ENCODE results near the gene KLHL17.
"Not testable (repeated sequence)": the region's sequence is repeated elsewhere in the genome, so short reads cannot be mapped to it uniquely, and the experiment has no call there.

KLHL17 gene

DNA sequence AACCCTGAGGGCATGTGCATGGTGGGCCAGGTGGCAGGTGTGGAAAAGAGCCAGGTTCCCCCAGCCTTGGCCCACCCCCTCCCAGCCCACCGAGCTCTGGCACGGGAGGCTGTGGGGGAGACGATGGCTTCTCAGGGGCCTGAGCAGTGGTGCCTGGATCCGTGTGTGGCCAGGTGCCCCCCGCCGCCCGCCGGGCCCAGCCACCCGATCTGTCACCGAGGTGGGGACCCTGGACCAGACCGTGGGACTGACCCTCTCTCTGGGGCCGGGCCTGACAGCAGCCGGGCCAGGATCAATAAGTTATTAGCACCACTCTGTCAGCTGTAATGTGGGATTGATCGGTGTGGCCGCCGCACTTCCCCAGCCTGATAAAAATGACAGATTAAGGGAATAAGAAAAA is 22.9 kb upstream of the KLHL17 start:
- no peak for DNase-seq

DNA sequence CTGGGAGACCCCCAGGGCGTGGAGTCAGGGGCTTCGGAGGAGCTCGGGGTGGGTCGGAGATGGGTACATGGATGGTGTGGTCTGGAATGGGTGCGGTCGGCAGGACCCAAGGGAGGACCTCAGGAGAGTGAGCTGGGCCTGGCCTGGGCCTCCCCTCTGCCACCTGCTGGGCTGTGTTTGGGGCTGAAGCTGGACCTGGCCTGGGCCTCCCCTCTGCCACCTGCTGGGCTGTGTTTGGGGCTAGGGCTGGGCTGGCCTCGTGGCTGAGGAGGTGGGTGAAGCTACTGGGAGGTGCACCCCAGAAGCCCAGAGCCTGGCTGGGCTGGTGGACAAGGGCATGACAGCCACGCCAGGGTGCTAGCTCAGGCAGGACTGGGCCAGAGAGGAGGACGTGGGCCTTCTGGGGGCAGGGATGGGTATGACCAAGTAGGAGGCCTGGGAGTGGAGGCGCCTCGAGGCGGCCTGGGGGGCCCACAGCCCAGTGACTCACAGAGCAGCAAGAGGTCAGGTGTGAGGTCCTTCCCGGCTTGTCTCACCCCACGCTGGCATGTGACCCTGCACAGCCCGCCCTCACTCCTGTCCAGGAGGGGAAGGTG is 22.2 kb upstream of the KLHL17 start:
- DNase-seq = no peak

DNA sequence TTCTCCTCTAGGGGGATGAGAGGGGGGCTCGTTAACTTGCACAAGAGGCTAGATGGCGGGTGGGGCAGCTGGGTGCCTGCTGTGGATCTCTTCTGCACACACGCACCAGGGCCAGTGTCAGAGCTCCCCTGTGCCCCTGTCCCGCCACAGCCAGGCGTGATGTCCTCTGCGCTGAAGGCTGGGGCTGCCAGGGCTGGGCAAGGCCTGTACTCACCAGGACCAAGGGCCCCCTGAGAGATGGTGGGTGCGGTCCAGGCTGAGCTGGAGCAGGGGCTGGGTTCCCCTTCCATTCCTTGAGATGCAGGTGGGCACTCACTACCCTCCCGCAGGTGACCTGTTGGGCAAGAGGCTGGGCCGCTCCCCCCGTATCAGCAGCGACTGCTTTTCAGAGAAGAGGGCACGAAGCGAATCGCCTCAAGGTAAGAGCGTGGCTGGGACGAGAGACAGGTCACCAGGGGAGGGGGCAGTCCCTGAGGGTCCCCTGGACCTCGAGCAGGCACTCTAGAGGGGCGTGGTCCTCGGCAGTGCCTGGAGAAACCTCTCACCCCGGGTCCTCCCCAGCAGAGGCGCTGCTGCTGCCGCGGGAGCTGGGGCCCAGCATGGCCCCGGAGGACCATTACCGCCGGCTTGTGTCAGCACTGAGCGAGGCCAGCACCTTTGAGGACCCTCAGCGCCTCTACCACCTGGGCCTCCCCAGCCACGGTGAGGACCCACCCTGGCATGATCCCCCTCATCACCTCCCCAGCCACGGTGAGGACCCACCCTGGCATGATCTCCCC is 21.5 kb upstream of the KLHL17 start:
- DNase-seq = no peak

DNA sequence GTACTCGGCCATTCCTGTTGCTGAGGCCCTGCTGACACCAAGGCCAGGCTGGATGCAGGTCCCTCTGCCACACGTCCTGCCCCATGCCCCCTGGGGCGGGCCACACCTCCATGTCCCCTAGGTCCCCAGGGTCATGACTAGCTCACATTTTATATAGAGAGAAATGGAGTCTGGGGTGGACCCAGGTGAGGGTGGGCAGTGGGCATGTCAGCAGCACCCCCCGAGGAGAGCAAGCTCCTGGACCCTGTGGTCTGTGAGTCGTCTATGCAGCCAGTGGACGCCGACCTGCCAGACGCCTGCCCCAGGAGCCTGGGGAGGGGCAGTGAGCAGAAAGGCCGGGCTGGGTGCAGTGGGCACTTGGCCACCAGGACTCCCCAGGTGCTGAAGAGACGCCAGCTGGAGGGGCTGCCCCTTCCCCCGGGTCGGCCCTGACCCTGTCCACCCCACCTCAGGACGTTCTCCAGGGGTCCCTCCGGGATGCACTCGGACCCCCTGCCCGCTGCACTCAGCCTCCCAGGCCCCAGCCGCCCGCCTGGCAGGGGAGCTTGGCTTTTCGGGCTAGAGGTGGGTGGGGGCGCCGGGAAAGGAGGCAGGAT is 20.8 kb upstream of the KLHL17 start:
- no peak for DNase-seq

DNA sequence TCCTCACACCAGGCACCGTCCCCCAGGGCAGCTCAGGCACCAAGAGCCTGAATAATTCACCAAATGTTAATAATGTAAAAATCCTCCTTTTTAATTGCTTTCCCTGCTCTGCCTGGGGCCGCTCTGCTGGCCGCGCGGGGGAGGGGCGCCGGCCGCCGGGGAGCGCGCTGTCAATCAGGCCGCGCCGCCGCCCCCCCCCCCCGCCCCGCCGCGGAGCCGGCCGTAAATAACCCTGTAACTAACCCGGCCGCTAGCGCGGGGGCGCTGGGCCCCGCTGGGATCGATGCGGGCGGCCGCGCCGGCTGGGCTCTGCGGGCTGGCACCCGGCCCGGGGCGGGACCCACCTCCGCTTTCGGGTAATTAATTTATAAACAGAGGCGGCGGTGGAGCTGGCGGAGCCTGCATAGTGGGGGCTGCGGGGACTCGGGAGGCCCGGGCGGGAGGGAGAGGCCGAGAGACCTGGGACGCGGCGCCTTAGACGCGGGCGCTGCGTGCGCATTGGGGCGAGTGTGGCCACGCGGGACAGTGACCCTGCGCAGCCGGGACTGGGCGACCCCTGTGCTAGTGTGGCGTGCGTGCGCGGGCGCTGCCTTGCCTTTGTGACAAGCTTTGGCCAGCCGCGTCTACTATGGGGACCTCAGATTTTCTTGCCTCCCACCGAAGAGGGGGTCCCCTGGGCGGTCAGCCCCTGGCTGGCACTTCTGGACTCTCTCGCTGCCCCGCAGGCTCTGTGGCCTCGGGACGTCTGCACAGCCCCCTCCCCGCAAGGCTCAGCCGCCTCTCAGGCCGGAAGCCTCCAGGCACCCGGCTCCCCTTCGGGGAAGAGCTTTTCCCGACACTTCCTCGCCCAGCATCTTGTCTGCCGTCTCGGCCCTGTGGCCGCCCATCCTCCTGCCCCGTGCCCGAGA is 20.0 kb upstream of the KLHL17 start:
- DNase-seq = no peak

DNA sequence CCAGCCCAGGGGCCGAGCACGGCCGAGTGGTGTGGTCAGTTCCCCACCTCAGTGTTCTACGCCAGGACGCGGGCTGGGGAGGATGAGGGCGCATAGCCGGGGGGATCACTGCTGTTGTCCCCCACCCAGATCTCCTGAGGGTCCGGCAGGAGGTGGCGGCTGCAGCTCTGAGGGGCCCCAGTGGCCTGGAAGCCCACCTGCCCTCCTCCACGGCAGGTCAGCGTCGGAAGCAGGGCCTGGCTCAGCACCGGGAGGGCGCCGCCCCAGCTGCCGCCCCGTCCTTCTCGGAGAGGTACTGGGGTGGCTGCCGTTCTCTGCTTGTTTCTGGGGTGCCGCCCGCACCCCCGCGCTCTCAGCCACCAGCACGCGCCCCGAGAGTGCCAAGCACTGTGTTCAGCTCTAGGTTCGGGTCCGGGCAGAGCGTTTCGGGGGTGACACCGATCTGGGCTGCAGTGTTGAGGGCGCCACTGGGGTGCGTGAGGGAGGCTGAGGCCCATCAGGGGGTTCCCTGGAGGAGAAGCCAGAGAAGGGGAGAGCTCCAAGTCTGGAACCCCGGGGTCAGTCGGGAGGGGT is 19.3 kb upstream of the KLHL17 start:
- DNase-seq = no peak

DNA sequence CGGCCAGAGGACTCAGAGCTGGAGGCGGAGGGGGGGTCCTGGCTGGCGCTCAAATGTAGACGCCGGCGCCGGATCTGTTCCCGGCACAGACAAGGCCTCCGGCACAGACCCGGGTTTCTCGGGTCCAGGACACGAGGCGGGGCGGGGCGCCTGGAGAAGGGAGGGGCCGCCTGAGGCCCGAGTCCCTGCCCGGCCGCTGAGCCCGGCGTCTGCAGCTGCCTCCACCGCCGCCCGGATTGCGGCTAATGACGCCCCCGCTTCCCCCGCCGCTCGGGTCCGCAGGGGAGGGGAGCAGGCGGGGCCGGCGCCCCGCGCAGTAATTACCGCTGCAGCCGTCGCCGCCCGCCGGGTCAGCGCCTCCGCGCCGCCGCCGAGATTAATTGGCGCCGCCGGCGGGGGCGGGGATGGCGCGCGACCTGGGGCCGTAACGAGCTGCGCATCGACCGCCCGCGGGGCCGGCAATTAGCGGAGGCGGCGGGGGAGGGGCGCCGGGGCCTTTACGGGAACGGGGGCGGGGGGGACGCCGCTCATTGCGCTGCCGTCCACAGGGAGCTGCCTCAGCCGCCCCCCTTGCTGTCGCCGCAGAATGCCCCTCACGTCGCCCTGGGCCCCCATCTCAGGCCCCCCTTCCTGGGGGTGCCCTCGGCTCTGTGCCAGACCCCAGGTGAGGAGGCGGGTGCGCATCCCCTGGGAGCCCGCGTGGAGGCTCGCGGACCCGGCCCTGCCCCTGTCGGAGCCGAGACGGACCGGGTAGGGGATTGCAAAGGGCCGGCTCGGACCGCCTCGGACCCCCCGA is 18.6 kb upstream of the KLHL17 start:
- no peak for DNase-seq

DNA sequence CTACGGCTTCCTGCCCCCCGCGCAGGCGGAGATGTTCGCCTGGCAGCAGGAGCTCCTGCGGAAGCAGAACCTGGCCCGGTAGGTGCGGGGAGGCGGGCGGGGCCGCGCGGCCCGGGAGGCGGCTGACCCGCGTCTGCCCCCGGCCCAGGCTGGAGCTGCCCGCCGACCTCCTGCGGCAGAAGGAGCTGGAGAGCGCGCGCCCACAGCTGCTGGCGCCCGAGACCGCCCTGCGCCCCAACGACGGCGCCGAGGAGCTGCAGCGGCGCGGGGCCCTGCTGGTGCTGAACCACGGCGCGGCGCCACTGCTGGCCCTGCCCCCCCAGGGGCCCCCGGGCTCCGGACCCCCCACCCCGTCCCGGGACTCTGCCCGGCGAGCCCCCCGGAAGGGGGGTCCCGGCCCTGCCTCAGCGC is 18.0 kb upstream of the KLHL17 start:
- no peak for DNase-seq

DNA sequence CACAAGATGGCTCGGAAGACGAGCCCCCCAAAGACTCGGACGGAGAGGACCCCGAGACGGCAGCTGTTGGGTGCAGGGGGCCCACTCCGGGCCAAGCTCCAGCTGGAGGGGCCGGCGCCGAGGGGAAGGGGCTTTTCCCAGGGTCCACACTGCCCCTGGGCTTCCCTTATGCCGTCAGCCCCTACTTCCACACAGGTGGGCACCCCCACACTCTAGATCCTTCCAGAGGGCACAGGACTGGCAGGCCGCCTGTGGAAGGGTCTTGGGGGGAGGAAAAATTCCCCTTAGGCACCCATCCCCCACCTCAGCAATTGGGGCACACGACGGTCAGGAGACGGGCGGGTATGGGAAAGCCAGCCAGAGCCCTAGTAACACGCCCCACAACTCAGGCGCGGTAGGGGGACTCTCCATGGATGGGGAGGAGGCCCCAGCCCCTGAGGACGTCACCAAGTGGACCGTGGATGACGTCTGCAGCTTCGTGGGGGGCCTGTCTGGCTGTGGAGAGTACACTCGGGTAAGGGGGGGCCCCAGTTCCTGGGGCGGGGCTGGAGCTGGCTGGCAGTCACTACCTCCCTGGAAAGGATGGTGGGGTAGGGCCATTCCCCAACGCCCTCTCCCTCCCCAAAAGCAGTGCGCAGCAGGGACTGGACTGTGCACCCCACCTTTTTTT is 17.4 kb upstream of the KLHL17 start:
- DNase-seq = no peak

DNA sequence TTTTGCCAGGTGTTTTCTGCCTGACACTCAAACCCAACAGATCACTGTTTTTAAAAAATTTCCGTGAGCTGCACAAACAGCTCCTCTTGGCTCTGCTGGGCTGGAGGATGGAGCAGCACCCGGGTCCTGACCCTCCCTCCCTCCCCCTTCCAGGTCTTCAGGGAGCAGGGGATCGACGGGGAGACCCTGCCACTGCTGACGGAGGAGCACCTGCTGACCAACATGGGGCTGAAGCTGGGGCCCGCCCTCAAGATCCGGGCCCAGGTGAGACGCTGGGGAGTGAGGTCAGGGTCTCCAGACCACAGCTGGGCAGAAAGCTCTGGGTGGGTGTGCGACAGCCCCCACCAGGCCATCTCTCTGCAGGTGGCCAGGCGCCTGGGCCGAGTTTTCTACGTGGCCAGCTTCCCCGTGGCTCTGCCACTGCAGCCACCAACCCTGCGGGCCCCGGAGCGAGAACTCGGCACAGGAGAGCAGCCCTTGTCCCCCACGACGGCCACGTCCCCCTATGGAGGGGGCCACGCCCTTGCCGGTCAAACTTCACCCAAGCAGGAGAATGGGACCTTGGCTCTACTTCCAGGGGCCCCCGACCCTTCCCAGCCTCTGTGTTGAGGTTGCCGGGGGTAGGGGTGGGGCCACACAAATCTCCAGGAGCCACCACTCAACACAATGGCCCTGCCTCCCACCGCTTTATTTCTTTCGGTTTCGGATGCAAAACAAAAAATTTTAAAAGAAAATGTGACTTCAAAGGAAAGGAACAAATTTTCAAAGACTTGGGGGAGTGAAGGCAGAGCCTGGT is 16.6 kb upstream of the KLHL17 start:
- no peak for DNase-seq

DNA sequence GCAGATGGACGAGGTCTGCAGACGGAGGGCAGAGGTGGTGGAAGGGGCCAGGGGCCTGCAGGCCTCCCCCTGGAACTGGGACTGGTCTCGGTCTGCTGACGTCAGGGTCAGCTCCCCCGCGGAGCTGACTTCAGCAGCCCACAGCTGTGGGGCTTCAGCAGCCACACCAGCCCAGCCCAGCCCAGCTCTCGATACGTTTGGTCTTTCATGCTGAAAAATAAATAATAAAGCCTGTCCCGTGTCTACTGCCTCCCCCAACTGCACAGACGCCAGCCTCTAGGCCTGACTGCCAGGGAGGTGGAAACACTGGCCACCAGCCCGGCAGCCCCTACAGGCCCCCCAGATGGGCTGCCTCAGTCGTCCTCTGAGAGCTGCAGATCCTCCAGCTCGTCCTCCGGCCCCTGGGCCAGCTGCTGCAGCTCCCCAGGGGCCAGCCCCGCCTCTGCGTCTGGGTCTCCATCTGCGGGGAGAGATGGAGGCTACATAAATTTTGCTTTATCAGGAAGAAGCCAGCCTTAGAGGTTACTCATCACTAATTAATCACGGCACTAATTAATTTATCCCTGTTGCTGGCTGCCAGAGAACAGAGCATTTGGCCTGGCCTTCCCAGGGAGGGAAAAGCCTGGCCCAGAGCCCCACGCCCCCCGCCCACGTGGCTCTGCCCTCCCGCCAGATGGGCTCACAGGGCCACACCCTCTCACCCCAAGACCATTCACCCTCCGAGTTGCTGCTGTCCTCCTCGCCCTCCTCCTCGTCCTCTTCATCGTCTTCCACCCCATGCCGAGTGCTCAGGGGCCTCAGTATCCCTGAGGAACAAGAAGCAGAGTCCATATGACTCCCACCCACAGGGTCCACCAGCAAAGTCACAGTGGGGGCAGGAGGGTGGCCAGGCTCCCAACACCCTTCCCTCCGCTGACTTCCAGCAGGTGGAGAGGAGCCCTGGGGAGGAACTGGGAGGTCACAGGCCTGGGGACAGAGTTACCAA is 15.8 kb upstream of the KLHL17 start:
- no peak for DNase-seq

DNA sequence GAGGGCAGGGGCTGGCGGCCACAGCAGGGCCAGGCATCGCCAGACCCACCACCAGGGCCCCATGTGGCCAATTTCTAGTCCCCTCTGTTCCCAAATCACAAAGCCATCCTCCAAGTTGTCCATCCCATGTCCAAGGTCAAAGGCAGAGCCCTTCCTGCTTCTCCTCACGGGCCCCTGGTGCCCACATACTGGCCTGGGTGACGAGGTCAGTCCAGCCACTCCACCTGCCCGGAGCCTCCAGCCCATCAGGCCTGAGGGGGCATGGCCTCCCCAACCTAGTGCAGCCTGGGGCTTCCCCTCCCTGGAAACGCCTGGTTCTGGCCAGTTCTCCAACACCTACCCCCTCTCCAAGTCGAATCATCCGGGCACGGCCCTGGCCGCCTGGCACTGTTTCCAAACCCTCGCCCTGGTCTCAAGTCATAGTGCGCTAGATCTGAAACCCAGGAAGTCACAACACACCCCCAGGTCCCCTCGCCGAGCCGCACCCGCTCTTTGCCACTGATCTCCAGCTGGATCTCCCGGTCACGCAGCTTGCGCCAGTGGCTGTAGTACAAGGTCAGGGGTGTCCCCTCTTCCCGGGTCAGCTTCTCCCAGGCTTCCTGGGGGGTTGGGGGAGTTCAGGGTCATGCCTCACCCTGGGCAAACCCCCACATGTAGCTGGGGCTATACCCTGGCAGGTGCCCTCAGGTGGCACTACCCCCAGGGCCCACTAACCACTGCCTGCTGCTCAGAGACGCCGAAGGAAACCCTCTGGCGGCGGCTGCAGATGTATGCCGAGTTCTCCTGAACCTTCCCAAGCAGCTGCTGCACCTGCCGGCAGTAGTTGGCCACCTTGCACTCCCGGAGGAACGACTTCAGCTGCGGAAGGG is 14.5 kb upstream of the KLHL17 start:
- DNase-seq = no peak

DNA sequence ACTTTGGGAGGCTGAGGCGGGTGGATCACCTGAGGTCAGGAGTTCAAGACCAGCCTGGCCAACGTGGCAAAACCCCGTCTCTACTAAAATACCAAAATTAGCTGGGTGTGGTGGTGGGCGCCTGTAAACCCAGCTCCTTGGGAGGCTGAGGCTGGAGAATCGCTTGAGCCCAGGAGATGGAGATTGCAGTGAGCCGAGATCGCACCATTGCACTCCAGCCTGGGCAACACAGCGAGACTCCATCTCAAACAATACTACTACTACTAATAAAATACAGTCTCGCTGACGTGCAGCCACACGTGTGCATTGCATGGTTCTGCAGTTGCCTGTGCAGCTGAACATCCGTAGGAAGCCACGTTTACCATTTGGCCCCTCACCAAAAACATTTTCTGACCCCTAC is 13.6 kb upstream of the KLHL17 start:
- DNase-seq = not testable (repeated sequence)

DNA sequence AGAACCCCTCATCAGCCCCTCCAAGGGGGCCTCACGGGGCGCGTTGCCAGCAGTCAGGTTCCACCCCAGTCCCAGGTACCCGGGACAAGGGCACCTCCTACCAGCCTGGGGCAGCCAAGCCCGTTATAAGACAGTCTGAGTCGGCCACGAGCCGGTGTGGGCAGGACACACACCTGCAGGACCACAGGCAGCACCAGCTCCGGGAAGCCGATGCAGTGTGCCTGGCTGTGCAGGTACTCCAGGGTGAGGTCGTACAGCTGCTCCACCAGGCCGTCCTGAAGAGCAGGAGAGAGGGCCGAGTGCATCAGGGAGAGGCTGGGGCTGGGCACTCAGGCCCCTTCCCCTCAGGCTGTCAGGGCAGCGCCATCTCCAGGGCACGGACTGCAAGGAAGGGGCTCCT is 12.4 kb upstream of the KLHL17 start:
- no peak for DNase-seq

DNA sequence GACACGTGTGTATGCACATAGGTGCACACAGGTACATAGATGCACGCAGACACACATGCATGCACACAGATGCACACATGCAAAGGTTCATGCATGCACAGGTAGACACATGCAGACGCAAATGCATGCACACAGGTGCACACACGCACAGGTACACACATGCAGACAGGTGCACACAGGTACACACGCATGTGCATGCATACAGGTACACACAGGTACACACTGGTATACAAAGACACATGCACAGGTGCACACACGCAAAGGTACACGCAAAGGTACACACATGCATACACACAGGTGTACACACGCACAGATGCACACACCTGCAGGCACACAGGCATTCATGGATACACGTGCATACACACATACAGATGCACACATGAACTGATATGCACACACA is 10.1 kb upstream of the KLHL17 start:
- DNase-seq = no peak

DNA sequence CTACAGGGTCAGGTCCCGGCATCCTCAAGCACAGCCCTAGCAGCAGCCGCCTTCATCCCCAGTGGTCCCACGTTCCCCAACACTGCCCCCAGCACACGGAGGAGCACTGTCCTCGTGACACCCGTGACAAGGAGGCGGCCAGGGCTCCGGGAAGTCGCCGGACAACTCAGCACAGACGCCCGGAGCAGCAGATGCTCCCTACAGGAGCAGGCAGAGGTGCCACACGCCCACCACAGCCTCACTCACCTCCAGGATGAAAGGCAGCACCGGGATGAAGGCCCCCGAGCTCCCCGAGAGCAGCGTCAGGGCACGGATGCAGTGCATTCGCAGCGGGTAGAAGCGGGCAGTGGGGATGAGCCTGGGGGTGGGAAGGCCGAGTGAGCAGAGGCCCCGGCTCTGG is 9.5 kb upstream of the KLHL17 start:
- DNase-seq = no peak

DNA sequence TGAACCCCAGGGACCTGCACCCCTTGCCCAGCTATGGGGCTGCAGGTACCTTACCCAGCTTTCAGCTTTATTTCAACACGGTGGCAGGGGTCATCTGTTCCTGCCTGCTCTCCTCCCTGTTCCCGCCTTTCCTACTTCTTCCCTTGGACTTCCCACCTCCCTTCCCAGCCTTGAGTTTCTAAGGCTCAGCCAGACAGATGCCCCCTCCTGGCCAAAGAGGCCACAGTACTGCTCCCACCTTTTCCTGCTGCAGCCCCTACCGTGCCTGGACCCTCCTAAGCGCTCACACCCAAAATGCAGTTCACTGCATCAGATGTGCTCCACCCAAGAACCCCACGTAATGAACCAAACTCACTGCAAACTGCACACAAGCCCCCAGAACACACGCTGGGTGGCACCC is 9.0 kb upstream of the KLHL17 start:
- DNase-seq = no peak

DNA sequence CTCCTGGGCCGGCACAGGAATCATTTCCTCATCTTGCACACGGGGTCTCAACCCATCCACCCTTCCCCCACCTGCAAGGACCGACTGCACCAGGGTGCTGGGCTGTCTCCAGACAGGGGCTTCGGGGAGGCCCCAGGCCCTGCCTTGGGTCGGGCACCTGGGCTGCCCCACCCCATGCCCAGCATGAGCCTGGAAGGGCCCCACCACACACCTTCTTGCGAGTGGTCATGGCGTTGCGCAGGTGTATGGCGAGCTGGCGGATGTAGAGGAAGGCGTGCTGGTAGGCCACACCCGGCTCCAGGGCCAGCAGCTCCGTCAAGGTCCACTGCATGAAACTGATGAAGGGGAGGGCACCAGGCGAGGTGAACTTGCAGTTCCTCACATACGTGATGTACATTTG is 8.2 kb upstream of the KLHL17 start:
- DNase-seq = no peak
